GM18499 (cell line): ENCODE measurements around the gene PPM1H.
"Not testable (repeated sequence)": the region's sequence is repeated elsewhere in the genome, so short reads cannot be mapped to it uniquely, and the experiment has no call there.

Experiments used
- ATAC-seq: cut with Tn5 transposase; IDR thresholded peaks from one replicate; pipeline ENCODE4 v1.9.1; 2021; ENCODE audit warnings: moderate number of reproducible peaks; ENCODE audit not compliant: insufficient read depth, unreplicated experiment

PPM1H gene, protein sequence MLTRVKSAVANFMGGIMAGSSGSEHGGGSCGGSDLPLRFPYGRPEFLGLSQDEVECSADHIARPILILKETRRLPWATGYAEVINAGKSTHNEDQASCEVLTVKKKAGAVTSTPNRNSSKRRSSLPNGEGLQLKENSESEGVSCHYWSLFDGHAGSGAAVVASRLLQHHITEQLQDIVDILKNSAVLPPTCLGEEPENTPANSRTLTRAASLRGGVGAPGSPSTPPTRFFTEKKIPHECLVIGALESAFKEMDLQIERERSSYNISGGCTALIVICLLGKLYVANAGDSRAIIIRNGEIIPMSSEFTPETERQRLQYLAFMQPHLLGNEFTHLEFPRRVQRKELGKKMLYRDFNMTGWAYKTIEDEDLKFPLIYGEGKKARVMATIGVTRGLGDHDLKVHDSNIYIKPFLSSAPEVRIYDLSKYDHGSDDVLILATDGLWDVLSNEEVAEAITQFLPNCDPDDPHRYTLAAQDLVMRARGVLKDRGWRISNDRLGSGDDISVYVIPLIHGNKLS

DNA sequence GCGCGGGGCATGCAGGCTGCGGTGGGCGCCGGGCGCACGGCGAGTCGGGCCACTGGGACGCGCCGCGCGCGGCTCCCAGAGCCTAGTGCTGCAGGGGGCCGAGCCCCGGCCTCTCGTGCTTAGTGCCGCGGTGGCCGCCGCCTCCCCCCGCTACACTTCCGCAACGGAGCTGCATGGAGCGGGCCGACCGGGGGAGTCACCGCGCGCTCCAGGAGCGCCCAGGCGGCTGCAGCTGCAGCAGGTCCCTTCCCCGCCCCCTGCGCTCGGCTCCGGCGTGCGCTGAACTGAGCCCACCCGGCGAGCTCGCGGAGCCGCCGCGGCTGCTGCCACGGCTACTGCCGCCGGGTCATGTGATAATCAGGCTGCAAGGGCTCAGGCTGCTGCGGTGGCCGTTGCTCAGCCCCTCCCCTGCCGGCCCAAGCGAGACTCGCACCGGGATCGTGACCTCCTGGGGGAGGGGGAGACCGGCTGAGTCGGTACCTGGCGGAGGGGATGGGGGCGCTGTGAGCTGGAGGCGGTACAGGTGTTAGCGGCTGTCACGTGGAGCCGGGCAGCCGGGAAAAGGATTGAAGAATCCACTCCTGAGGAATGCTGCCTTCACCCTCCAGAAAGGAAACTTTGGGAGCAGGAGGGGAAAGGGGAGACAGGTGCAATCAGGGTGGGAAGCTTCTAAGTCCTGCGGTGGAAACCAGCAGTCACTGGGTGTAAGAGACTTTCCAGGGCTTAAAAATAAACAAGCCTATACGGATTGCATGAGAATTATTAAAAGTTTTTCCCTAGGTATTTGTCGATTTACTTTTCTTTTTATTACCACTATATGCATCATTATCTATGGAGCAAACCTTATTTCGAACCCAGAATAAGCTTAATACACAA, at the start of gene PPM1H:
PPM1H (minus strand) TSS at position 352 of the 876 bp plus-strand sequence. CDS start 414 bp downstream, outside the sequence.
- ATAC-seq = peak; percentile 42

DNA sequence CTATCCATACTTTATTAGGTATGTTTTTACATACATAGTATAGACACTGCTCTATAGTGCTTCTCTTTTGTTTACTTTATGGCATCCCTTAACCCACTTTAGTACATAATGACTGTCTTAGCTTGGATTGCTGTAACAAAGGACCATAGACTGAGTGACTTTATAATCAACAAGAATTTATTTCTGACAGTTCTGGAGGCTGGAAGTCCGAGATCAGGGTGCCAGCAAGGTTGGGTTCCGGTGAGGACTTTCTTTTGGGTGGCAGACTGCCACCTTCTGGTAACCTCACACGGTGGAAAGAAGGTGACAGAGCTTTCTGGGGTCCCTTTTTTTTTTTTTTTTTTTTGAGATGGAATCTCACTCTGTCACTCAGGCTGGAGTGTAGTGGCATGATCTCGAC, 48.6 kb upstream of the PPM1H start:
- ATAC-seq = no peak

DNA sequence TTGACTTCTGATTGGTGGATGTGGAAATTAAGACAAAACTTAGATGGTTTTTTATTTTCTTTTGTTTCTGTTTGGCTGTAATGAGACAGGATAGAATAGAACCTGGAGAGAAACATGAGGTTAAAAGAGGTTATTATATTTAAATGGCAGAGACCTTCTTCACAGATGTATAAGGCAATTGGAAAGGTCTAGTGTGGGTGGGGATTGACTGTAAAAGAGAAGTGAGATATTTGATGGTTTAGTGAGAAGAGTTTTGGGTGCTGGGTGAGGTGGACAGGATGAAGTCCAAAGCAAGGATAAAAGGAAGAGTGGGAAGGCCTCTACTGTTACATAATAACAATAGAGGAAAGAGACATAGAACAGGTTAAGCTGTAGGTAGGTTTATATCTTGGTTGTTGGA, 43.8 kb upstream of the PPM1H start:
- no peak for ATAC-seq

DNA sequence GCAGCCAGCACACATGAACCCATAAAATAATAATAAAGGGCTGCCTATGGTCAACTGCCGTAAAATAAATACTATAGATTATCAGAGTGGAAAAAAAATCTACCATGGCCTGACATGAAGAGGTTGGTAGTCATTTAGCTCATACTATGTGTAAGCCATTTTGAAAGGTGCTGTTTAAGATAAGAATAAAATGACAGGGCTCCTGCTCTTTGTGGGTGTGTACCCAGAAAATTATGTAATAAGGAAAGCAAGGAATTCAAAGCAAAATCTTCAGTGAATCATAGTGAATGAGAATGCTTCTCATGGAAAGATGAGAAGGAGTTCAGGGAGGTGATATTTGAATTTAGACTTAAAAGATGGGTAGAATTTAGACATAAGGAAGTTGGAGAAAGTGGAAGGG, 42.9 kb upstream of the PPM1H start:
- no peak for ATAC-seq

DNA sequence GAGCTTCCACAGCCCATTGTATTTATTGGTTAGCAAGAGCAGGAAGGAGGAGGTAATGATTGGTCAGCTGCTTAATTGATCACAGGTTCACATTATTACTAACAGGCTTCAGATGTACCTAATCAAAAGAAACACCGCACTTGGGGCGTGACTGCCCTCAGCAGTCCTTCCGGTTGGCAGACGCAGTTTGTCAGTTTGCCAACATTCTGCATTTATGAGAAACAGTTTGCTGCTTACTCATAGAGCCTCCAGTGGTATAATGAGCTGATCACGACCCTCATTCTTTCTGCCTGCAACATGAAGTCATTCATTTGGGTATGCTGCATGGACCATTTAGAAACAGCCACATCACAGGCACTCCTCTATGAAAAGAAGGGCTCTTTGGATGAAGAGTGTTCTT, 42.5 kb upstream of the PPM1H start:
- ATAC-seq = no peak

DNA sequence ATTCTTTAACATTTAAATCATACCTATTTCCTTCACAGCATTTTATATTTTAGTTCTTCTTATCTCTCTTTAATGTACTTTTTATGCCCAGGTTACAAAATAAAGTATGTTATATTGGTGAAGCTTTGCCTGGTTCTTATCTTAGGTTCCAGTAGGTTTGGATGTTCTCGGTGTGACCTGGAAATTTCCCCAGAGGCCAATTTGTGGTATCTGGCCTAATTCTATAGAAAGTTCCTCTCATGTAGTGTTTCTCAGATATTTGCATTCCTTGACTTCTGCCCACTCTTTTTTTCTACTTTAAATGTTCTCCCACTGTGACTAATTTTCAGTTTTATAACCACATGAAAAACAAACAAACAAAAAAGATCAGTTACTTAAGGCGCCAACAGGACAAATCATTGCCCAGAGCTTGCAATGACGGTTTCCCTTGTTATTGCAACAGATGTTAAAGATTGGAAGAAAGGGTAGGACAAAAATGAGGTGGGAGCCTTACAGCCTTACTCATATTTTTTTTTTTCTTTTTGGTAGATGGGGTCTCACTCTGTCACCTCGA, 41.2 kb upstream of the PPM1H start:
- ATAC-seq = no peak

DNA sequence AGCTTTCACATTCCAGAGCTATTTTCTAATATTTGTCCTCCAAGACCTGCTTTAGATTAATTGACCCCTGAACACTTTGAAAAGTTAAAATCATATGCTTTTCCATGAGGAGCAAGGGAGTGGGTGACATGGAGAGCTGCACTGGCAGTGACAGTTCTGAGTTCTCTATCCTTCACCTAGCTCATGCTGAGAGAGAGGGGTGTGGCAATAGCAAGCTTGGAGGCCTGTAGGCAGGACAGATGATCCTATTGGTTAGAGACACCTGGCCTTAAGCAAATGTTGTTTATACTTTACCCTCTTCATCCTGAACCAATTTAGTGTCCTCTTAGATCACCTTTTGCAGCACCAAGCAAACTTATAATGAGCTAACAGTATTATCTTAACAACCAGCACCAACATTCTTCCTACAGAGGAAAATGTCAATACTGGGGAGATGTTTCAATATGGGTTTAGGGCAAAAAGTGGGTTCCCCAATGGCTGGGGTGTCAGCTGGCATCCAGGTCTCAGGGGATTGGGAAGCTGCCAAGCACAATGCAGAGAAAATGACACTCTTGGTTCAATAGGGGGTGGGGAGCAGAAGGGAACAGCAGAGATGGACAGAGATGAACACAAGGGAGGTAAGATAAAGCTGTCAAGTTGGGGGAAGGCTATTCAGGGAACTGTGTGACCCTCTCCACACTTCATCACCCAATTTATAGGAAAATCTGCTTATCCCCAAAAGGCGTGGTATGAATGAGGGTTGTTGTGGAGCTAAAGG, 37.0 kb upstream of the PPM1H start:
- no peak for ATAC-seq

DNA sequence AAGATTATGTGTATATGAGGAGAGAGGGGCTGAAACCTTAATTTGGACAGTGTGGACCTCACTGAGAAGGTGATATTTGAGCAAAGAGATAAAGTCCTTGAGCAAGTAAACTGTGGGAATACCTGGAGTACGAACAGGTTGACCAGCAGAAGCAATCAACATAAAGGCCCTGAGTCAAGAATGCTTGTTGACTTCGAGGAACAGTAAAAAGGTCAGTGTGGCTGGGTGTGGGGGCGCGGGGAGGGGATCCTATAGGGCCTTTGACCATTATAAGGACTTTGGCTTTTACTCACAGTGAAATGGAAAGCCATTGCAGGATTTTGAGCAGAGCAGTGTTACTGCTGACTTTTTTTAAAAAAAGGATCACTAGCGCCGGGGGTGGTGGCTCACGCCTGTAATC, 34.7 kb upstream of the PPM1H start:
- no peak for ATAC-seq

DNA sequence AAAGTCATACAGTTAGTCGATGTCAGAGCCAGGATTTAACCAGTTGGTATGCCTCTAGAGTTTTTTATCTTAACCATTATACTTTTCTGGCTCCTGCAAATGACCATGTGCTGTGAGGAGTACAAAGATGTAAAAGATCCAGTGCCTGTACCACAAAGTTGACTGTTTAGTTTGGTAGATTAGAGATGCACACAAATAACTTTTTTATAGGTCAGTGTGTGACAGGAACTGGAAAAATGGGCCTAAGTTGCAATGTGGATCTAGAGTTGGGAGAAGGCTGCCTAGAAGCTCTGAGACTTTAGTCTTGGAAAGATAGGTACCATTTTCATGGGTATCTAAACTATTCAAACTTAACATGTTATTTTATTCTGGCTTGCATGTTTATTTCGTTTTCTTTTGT, 32.8 kb upstream of the PPM1H start:
- ATAC-seq = no peak

DNA sequence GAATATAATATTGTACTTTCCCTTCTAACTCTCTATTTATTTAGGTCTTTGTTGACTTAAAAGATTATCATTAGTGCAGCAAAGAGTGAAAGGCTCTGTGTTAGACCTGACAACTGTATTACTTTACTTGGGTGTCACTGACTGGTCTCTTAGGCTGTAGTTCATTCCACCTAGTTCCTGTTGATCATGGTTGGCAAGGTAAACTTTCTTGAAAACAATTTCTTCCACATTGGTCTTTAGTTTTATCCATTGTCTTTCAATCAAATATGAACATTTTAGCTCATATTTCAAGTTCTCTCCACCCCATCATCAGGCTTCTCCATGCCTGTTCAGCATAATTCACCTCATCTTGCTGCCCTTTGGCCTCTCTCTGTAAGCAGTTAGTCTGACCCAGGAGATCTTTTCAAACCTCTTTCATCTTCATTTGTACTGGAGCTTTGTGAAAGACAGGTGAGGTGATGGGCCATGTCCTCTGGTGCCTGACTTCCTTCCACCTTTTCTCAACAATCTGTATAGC, 32.1 kb upstream of the PPM1H start:
- ATAC-seq = no peak

DNA sequence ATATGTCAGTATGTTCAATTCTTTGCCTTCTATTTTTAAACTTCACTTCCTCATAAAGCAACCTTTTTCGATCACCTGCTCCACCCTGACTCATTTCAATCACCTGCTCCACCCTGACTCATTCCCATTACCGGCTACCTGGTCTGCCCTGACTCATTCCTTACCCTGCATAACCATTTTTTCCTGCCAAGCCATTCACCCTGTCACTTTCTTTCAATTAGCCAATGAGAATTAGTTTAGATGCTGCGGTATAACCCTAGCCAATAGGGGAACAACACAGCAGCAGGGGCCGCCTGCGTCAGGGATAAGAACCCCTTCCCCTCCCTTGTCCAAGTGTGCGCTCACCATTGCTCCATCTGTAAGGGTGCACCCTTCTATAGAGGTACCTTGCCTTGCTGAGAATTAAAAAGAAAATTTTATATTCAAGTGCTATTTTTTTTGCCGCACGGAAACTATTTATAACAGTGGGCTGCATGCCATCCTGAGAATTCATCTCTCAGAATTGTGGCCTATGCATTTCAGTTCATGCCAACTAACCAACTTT, 31.6 kb upstream of the PPM1H start:
- ATAC-seq = not testable (repeated sequence)

DNA sequence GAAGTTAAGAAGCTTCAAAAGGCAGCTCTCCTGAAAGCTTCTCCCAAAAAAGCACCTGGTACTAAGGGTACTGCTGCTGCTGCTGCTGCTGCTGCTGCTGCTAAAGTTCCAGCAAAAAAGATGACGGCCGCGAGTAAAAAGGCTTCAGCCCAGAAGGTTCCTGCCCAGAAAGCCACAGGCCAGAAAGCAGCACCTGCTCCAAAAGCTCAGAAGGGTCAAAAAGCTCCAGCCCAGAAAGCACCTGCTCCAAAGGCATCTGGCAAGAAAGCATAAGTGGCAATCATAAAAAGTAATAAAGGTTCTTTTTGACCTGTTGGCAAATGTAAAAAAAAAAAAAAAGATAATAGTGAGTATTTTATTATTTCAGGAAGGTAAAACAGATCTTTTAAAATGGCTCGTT, 30.8 kb upstream of the PPM1H start:
- not testable (repeated sequence) for ATAC-seq

DNA sequence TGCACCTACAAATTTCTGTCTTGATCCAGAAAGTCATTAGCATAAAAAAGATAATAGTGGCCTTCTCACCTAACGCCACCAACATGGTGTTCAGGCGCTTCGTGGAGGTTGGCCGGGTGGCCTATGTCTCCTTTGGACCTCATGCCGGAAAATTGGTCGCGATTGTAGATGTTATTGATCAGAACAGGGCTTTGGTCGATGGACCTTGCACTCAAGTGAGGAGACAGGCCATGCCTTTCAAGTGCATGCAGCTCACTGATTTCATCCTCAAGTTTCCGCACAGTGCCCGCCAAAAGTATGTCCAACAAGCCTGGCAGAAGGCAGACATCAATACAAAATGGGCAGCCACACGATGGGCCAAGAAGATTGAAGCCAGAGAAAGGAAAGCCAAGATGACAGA, 30.3 kb upstream of the PPM1H start:
- not testable (repeated sequence) for ATAC-seq

DNA sequence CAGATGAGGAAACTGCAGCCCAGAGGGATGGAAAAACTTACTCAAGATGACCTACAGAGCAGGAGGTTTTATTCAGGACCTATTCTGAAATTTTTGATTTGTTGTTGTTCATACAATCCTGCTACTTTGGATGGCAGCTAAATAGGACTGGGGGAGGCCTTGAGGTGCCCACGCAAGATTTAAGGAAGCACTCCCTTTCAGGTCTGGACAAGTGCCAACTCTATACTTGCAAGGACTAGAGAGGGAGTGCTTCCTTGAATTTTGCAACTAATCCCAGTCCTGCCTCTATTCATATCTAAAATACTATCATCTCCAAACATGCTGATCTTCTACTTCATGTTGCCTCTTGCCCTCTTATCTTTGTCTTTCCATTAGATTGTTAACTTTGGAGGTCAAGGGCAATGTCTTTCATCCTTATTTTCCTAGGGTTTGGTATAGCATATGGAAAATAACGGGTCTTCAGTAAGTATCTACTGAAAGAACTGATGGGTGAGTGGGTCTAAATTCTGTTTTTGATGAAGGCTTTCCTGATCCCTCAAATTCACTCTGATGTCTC, 28.6 kb upstream of the PPM1H start:
- no peak for ATAC-seq

DNA sequence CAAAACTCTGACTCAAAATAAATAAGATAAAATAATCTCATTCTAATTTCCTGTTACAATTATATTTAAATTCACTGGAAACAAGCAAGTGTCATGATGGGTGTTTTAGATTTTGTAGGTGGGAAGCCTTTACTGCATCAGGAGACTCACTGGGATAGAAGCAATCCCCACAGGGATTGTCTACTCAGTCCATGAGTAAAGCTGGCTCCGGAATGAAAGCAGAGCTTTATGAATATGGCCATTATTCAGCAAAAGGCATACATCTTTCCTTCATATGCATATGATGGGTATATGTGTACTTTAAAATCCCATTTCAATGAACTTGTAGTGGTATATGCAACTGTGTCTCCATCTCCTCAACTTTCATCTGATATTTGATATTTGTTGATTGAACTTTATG, 25.4 kb upstream of the PPM1H start:
- no peak for ATAC-seq

DNA sequence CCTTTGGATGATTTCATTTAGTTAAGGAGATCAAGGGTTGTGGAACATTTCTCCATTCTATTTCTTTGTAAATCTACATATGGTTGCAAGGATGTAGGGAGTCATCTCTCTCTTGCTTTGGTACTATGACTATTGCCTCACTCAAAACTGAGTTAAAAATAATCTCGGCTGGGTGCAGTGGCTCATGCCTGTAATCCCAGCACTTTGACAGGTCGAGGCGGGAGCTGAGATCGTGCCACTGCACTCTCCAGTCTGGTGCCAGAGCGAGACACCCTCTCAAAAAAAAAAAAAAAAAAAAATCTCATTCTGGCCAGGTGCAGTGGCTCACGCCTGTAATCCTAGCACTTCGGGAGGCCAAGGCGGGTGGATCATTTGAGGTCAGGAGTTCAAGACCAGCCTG, 24.8 kb upstream of the PPM1H start:
- no peak for ATAC-seq

DNA sequence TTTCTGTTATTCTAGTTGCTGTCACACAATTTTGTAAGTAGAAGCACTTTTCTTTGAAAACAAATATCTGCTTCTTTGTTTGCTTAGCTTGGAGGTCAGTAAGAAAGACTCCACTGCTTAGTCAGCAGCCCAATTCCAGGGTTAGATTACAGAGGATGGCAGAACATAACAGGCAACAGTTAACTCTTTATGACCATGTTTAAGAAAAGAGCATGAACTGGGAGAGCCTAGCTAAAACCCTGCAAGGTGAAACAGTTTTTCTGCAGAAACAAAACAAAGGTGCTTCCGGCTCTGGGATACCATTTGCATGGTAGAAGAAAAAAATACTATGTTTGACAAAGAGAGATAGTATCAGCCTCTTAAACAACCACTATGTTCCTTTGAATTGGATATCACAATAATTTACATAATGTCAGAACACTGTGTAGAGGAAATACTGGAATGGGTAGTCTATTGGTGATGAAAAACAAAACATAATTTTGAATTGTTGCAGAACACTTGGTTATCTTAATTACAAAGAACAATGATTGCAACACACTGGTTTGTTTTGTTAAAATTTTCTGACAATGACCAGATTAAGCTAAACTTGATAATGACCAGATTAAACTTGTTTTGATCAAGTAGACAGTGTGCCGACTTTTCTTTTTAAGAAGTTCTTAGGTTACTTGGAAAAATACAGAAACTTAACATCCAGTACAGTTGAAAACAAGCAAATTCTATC, 22.4 kb upstream of the PPM1H start:
- ATAC-seq = no peak

DNA sequence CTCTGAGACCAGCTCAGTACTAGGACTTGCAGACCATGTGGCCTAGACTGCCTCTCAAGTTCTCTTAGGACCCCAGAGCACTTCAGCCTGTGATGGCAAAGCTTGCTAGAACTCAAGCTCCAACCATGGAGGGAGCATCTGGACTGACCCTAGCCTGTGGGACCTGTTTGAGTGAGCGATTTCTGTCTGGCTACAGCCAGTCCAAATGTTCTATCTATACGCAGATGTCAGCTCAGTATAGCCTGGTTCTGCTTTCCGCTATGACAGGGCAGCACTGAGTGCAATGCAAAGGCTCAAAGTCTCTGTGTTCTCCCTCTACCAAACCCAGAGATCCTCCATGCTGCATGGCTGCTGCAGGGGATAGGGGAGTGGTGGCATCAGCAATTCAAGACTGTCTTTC, 20.7 kb upstream of the PPM1H start:
- no peak for ATAC-seq

DNA sequence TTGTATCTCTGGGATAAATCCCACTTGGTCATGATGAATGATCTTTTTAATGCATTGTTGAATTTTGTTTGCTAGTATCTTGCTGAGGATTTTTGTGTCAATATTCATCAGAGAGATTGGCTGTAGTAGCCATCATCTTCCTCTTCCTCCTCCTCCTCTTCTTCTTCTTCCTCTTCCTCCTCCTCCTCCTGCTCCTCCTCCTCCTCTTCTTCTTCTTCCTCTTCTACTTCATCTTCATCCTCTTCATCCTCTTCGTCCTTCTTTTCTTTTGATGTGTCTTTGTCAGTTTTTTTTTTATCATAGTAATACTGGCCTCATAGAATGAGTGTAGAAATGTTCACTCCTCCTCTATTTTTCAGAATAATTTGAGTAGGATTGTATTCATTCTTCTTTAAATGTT, 15.4 kb upstream of the PPM1H start:
- no peak for ATAC-seq
